HFF-Myc (cell line): ENCODE results near the gene ARL2BP.

Source experiments
- DNase-seq: peaks from one replicate; pipeline ENCODE4 v3.0.0-alpha.2; 2011; ENCODE audit warnings: low read depth; ENCODE audit errors: extremely low read depth
- H3K4me3 ChIP-seq: replicated peaks from 2 replicates; pipeline ENCODE4 v1.5.1; 2011; ENCODE audit warnings: low read depth, mild to moderate bottlenecking, control low read depth, low read length
- TF ChIP-seq, protein P1 (sequence below): IDR thresholded peaks from 2 replicates; pipeline ENCODE4 v1.5.1; 2012; ENCODE audit warnings: mild to moderate bottlenecking, low read depth, low read length, control low read depth; ENCODE audit errors: missing control alignments

The ARL2BP gene

DNA sequence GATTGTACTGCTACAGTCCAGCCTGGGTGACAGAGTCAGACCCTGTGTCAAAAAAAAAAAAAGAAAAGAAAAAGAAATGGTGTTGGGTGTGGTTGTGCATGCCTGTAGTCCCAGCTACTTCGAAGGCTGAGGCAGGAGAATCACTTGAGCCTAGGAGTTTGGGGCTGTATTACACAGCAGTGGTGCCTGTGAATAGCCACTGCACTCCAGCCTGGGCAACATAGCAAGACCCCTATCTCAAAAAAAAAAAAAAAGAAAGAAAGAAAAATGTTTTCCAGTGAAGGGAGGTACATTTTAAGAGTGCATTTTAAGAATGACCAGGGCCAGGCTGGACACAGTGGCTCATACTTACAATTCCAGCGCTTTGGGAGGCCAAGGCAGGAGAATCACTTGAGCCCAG is 6.3 kb downstream of the ARL2BP start:
- TF ChIP-seq, protein P1, sequence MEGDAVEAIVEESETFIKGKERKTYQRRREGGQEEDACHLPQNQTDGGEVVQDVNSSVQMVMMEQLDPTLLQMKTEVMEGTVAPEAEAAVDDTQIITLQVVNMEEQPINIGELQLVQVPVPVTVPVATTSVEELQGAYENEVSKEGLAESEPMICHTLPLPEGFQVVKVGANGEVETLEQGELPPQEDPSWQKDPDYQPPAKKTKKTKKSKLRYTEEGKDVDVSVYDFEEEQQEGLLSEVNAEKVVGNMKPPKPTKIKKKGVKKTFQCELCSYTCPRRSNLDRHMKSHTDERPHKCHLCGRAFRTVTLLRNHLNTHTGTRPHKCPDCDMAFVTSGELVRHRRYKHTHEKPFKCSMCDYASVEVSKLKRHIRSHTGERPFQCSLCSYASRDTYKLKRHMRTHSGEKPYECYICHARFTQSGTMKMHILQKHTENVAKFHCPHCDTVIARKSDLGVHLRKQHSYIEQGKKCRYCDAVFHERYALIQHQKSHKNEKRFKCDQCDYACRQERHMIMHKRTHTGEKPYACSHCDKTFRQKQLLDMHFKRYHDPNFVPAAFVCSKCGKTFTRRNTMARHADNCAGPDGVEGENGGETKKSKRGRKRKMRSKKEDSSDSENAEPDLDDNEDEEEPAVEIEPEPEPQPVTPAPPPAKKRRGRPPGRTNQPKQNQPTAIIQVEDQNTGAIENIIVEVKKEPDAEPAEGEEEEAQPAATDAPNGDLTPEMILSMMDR, result no peak
- no peak for DNase-seq
- no peak overlapping the region for H3K4me3 ChIP-seq

DNA sequence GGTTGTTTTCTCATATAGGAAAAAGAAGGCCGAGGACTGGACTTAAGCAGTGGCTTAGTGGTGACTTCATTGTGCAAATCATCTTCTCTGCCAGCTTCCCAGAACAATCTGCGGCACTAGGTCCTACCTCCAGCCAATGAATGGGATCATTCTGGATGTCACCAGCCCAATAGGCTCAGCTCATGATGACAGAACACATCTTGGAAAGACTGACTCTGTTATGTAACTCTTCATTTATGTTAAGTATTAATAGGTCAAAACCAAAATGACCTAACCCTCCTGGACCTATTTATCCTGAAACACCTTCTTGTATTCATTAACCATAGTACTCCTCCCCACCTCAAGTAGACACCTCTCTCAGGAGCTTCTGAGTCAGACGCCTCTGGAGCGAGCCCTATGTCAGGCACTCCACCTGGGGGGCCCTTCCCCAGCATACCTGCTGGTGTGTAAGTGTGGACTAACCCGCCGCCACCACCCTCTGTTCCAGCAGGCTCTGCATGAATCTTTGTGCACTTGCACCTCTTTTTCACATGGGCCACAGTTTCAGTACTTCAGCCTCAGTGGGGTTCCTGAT is 7.2 kb downstream of the ARL2BP start:
- no peak for DNase-seq
- TF ChIP-seq, protein P1, result no peak
- H3K4me3 ChIP-seq, result no peak overlapping the region

DNA sequence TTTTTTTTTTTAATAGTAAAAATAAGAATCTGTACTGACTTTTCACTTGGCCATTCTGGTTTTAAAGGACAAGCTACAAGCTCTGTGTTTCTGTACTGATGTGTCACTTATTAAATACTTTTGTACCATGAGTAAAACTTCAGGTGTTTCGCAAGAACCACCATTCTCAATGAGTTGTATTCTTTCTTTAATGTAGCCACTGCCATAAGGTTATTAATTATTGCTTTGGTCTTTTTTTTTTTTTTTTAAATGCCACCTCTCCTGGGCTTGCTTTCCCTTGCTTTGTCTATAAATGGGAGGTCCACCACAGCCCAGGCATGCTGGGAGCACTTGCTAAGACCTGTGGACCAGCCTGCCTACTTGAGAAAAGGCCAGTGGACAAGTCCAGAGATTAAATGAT is 8.4 kb downstream of the ARL2BP start:
- no peak overlapping the region for H3K4me3 ChIP-seq
- TF ChIP-seq, protein P1, result no peak
- DNase-seq, result no peak

DNA sequence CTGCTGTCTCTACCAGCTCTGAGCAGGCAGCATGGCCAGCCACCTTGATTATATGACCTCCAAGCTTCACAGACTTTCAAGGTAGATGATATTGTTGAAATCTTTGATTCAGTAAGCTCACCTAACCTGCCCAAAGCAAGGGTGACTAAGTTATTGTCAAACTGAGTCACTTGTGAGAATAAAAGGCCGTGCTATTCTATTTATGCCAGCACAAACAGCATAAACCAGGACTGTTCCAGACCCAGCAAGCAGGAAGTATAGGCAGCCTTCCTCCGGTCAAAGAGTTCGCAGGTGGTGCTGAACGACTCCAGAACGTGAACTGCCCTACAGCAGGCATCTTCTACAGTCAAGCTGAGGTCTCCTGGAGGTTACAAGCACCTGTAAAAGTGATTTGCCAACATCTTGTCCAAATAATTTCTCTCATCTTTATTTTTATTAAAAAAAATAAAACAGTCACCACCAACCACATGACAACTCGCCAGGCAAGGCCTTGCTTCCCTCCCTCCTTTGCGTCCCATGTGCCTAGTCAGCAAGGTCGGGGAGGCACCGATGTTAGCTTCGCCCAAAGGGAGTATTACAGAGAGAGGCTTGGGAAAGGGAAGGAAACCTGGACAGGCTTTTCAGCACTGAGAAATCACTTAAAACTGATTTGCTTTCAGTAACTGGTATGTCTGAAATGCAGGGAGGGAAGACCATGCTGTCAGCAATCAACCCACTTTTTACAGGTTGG is 10.8 kb downstream of the ARL2BP start:
- no peak overlapping the region for H3K4me3 ChIP-seq
- no peak for DNase-seq
- TF ChIP-seq, protein P1, result no peak

DNA sequence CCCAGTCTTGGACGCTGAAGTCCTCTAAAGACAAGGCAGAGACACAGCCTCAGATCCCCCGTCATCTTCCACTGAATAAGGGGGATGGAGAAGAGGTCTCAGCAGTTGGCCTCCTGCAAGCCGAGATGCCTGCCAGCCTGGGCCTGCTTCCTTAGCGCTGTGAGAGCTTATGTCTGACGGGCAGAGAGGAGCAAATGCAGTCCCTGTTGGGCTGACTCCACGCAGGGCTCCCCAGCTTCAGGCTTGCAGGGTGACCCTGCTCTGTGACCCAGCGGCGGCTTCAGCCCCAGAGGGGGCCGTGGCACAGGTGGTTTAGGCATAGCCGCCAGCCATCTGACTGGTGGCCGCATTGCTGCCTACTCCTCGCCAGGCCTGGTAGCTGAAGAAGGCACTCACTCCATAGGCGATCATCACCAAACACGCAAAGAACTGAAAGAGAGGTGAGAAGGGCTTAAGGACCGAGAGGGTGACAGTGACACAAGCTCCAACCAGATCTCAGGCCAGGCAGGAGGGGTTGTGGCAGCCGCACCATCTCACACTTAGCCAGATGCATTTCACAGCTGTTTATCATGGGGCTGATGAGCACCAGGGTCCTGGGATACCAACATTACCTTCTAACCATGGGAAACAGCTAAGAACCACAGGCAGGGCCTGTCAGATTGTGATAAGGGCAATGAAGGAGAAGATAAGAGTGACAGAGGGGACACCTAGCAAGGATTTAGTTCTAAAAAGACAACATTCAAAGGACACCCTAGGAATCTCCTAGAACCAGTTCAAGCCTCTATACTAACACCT is 11.7 kb downstream of the ARL2BP start:
- TF ChIP-seq, protein P1, result no peak
- no peak overlapping the region for H3K4me3 ChIP-seq
- no peak for DNase-seq

DNA sequence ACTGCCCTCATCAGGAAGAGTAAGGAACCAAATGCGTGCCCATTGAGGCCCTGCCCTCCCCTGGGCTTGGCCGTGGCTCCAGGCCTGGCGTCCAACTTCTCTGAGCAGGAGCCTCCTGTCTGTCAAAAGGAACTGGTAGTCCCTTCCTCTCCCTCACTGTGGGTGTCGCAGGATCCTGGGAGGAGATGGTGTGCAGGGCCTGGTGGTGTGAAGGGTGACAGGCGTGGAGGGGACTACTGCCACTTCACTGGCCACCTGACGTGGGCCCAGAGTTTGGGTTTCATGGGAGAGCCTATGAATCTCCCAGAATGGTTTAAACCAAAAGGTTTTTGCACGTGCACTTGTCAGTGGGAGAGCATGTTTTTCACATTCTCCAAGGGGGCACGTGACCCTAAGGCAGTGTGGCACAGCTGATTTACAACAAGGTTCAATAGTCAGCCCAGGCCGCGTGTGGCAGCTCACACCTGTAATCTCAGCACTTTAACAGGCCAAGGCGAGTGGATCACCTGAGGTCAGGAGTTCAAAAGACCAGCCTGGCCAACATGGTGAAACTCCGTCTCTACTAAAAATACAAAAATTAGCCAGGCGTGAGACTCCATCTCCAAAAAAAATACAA is 12.5 kb downstream of the ARL2BP start:
- DNase-seq, result no peak
- TF ChIP-seq, protein P1, result no peak
- no peak overlapping the region for H3K4me3 ChIP-seq
